Hepatocyte (in vitro differentiated cells): ENCODE results near the gene TEAD2. TPM values are rescaled to one million over a fixed set of nuclear protein-coding genes. Genes with fewer than 3 reads are reported as not detected.

Experiments
- DNase-seq: peaks from one replicate; pipeline ENCODE4 v3.0.0-alpha.2; 2016; ENCODE audit warnings: low spot score
- H2AFZ ChIP-seq: fragments of 200-600 bp; sonication (generic); 2 replicates; pipeline ENCODE4 v1.6.0; 2016; ENCODE audit warnings: antibody characterized with exemption, mild to moderate bottlenecking
- H3K27ac ChIP-seq: fragments of 200-600 bp; sonication (generic); 2 replicates; pipeline ENCODE4 v1.5.1; 2016; ENCODE audit warnings: mild to moderate bottlenecking
- H3K27me3 ChIP-seq: fragments of 200-600 bp; sonication (generic); 2 replicates; pipeline ENCODE4 v1.6.1; 2016
- H3K36me3 ChIP-seq: fragments of 200-600 bp; sonication (generic); replicated peaks from 2 replicates; pipeline ENCODE4 v1.5.1; 2016; ENCODE audit warnings: low read depth; ENCODE audit not compliant: insufficient read depth
- H3K4me1 ChIP-seq: fragments of 200-600 bp; sonication (generic); 2 replicates; pipeline ENCODE4 v1.5.1; 2016; ENCODE audit warnings: mild to moderate bottlenecking, moderate library complexity; ENCODE audit not compliant: insufficient read depth
- H3K4me2 ChIP-seq: fragments of 200-600 bp; sonication (generic); 2 replicates; pipeline ENCODE4 v1.6.0; 2016
- H3K4me3 ChIP-seq: fragments of 200-600 bp; sonication (generic); 2 replicates; pipeline ENCODE4 v1.5.1; 2016; ENCODE audit warnings: mild to moderate bottlenecking
- H3K79me2 ChIP-seq: fragments of 200-600 bp; sonication (generic); 2 replicates; pipeline ENCODE4 v1.6.0; 2017; ENCODE audit warnings: mild to moderate bottlenecking
- H3K9me2 ChIP-seq: fragments of 200-600 bp; sonication (generic); replicated peaks from 2 replicates; pipeline ENCODE4 v1.6.0; 2017; ENCODE audit warnings: mild to moderate bottlenecking; ENCODE audit not compliant: insufficient read depth
- H3K9me3 ChIP-seq: fragments of 200-600 bp; sonication (generic); 2 replicates; pipeline ENCODE4 v1.5.1; 2016; ENCODE audit warnings: low read depth, mild to moderate bottlenecking
- H4K20me1 ChIP-seq: fragments of 200-600 bp; sonication (generic); 2 replicates; pipeline ENCODE4 v1.6.0; 2016; ENCODE audit warnings: mild to moderate bottlenecking; ENCODE audit not compliant: insufficient read depth, poor library complexity, severe bottlenecking
- CTCF ChIP-seq: fragments of 200-600 bp; sonication (generic); IDR thresholded peaks from 2 replicates; pipeline ENCODE4 v1.5.1; 2016; ENCODE audit warnings: antibody characterized with exemption, mild to moderate bottlenecking; ENCODE audit not compliant: poor library complexity
- EZH2 ChIP-seq: fragments of 200-600 bp; sonication (generic); IDR thresholded peaks from 2 replicates; pipeline ENCODE4 v1.6.1; 2016; ENCODE audit warnings: antibody characterized with exemption, mild to moderate bottlenecking, borderline replicate concordance
- EZH2phosphoT487 ChIP-seq: fragments of 200-600 bp; sonication (generic); IDR thresholded peaks from one replicate; pipeline ENCODE4 v1.6.1; 2018; ENCODE audit warnings: antibody characterized with exemption, mild to moderate bottlenecking, low read depth, moderate library complexity; ENCODE audit not compliant: unreplicated experiment, severe bottlenecking
- whole genome bisulfite sequencing: methylation state at CpG from one replicate; pipeline ENCODE4 v1.1.6; 2016; ENCODE audit warnings: low lambda C conversion rate; ENCODE audit errors: missing lambda C conversion rate; 5-methylcytosine and 5-hydroxymethylcytosine counted together
- polyA plus RNA-seq: library from polyadenylated mRNA; unstranded; fragments of >200 nt; fragmentation: Nextera tagmentation; extraction: Ambion mirVana; gene quantifications from 2 replicates; pipeline ENCODE4 v1.2.1, GENCODE V29; 2016
- total RNA-seq: library from RNA; depleted of rRNA; stranded (reverse); fragments of >200 nt; gene quantifications from 2 replicates; pipeline ENCODE4 v1.2.3, GENCODE V29; 2014

Gene TEAD2
- total and polyA plus RNA-seq, 2 experiments from 2014 or later = 35.4 to 41.4 TPM

- Histone ChIP-seq H3K27me3 (no peaks in the 10 kb centered on the region), H3K79me2 (no peaks in the 10 kb centered on the region), H3K4me1 (no peaks in the 10 kb centered on the region), H3K27ac (no peak overlapping the region), H3K9me3 (no peaks in the 10 kb centered on the region), H4K20me1 (peaks cover 7% of the 10 kb centered on the region), H3K4me3 (no peak overlapping the region), H3K4me2 (peak overlapping the region; percentile 78), H2AFZ (no peak overlapping the region), H3K9me2 (no peaks in the 10 kb centered on the region), H3K36me3 (no peaks in the 10 kb centered on the region)
- no peak for DNase-seq
- 15% methylated on average over 3 of the region's 34 CpGs for WGBS
- no peak for TF ChIP-seq EZH2phosphoT487
- TF ChIP-seq CTCF = no peak
- no peak for TF ChIP-seq EZH2
These were observed 24.1 kb downstream of the TEAD2 start for GRCh38 chr19:49338023-49338677.

GRCh38 chr19:49337267-49338022 is 24.8 kb downstream of the TEAD2 start:
- no peaks in the 10 kb centered on the region for H3K9me3 ChIP-seq
- H3K4me2 ChIP-seq = peak overlapping the region; percentile 78
- DNase-seq = no peak
- H3K4me1 ChIP-seq = no peaks in the 10 kb centered on the region
- WGBS = 73% methylated on average over 16 of the region's 19 CpGs
- H3K4me3 ChIP-seq = no peak overlapping the region
- H2AFZ ChIP-seq = no peak overlapping the region
- TF ChIP-seq EZH2 (no peak), EZH2phosphoT487 (no peak), CTCF (no peak)
- H3K27me3 ChIP-seq = no peaks in the 10 kb centered on the region
- no peaks in the 10 kb centered on the region for H3K79me2 ChIP-seq
- H3K9me2 ChIP-seq = no peaks in the 10 kb centered on the region
- peaks cover 7% of the 10 kb centered on the region for H4K20me1 ChIP-seq
- H3K27ac ChIP-seq = no peak overlapping the region
- H3K36me3 ChIP-seq = no peaks in the 10 kb centered on the region

- Histone ChIP-seq H3K9me3 (no peaks in the 10 kb centered on the region), H4K20me1 (peaks cover 7% of the 10 kb centered on the region), H3K4me3 (no peak overlapping the region), H3K9me2 (no peaks in the 10 kb centered on the region), H3K4me1 (no peaks in the 10 kb centered on the region), H3K27me3 (no peaks in the 10 kb centered on the region), H3K36me3 (no peaks in the 10 kb centered on the region), H3K27ac (no peak overlapping the region), H2AFZ (no peak overlapping the region), H3K4me2 (no peak overlapping the region), H3K79me2 (no peaks in the 10 kb centered on the region)
- DNase-seq = no peak
- 95% methylated on average over 10 of the region's 10 CpGs for WGBS
- TF ChIP-seq EZH2 = no peak
- no peak for TF ChIP-seq CTCF
- TF ChIP-seq EZH2phosphoT487 = no peak
These were observed 25.5 kb downstream of the TEAD2 start for GRCh38 chr19:49336482-49337266.
